GM18511 (cell line): Measurements from ENCODE around the gene DGKB.

ENCODE experiments used
- ATAC-seq: cut with Tn5 transposase; IDR thresholded peaks from one replicate; pipeline ENCODE4 v1.9.1; 2021; ENCODE audit warnings: mild to moderate bottlenecking, moderate library complexity; ENCODE audit not compliant: unreplicated experiment

Gene DGKB

GRCh38 chr7:14407246-14408015 is 495.1 kb downstream of the DGKB start:
- no peak for ATAC-seq

- no peak for ATAC-seq
These were observed 499.0 kb downstream of the DGKB start for GRCh38 chr7:14403587-14403986.

GRCh38 chr7:14400271-14400670 is 502.3 kb downstream of the DGKB start:
- no peak for ATAC-seq

DNA sequence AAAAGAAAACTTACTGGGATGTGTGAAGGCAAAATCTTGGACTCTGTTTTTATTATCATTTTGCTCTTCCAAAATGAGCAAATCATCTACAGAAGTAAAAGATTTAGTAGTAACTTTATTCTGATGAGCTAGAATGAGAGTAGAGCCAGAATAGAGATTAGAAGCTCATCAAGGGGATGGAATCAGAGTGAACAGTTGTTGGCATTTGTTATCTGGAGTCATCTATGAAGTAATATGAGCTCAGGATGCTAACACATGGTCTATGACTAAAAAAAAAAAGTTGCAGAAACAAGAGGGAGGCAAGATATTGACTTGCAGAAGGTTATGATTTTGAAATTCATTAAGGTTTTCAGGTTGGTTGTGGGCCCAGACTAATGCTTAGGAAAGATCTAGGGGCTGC is 504.0 kb downstream of the DGKB start:
- ATAC-seq = no peak

- no peak for ATAC-seq
These were observed 506.7 kb downstream of the DGKB start for GRCh38 chr7:14395860-14396259.

GRCh38 chr7:14394786-14395185 is 507.8 kb downstream of the DGKB start:
- ATAC-seq = no peak

DNA sequence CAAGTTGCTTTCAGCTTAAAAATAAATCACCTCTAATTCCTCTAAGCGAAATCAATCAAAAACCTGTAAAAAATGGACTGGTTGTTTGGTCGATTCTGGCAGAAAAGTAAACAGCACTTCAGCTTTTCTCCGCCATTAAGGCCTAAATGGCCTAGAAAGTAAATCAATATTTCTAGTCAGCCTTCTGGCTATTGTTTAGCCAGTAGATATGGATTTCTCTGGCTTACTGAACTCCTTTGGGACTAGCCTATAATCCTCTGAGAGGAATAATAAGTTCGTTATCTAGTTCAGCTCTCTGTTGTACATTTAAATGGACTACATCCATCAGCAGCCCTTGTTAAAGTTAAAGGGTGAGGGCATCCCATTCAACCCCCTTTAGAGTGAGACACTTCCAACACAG is 513.0 kb downstream of the DGKB start:
- ATAC-seq = no peak

DNA sequence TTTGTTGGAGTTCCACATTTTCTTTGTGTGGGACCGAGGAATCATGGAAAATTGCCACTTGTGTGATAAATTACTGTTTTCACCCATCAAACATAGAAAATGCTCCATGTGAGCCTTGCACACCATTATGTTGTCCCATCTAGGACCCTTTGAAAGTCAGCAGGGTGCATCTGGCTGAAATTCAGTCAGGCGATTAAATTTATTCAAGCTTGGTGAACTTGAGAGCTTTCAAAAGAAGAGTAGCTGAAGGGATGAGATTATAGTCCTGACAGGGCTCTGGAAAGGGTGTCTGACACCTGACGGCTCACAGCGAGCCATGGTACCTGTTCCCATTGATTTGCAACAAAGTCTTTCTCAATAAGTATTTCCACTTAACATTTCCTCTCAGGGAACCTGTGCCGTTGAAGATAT is 513.4 kb downstream of the DGKB start:
- ATAC-seq = no peak

DNA sequence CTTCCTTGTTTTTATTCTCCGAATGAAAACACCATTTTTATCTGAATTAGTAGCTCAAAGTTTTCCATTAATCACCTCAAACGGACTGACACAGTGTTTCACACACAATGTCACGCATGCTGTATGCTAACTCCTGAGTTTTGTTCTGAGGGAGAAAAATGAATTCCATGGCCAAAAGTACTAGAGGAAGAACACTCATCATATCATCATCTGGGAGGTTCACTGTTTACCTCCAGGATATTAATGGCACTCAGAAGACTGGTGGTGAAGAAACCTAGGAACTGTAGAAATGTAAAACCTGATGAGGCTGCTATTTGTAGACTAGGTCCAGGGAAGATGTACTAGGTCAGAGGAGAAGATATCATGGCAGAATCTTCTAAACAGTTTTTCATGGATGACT is 517.5 kb downstream of the DGKB start:
- no peak for ATAC-seq

DNA sequence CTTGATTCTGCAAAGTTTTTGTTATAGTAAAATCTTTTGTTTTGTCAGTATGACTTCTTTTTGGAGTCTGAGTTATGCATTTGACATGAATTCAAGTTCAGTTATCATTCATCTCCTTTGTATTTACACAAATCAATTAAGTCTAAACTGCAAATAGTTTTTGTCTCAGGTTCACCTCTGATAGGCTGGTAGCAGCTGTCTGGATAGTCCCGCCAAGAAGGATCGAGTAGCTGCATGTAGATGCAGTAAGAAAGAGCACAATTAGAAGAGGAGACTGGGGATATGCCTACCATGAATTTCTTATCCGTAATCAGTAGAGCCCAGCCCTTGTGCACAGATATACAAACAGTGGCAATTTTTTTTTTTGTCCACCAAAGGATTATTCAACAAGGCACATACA is 520.6 kb downstream of the DGKB start:
- no peak for ATAC-seq

DNA sequence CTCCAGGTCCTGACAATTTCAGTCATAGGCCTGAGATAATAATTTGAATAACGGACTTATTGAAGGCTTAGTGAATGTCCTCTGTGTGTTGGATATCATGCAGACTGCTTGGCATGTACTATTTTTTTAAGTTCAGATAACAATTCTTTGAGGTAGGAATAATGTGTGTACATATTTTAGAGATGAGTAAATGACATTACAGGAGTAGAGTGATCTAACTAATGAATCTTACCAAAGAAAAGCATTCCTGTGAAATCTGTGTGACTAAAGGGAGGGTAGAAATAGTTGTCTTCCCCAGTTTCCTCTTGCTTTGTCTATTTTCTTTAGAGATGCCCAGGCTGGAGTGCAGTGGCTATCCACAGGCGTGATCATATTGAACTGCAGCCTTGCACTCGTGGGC is 521.2 kb downstream of the DGKB start:
- ATAC-seq = no peak

DNA sequence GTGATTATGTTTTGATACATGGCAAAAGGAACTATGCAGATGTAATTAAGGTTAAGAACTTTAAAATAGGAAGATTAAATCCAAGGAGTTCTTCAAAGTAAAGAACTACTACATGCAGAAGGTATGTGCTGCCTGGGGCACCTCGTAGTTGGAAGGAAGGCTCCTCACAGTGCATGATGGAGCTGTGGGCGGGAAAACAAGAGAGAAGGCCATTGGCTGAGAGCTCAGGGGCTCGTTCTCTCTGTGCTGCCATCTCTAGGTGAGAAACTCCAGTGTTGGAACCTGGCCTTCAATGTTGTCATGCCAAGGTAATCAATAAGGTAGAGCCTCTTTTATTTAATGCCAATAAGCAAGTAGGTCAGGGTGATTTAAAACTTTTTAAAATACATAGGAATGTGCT is 521.7 kb downstream of the DGKB start:
- ATAC-seq = no peak

- ATAC-seq = no peak
These were observed 524.8 kb downstream of the DGKB start for GRCh38 chr7:14377646-14378266.

DNA sequence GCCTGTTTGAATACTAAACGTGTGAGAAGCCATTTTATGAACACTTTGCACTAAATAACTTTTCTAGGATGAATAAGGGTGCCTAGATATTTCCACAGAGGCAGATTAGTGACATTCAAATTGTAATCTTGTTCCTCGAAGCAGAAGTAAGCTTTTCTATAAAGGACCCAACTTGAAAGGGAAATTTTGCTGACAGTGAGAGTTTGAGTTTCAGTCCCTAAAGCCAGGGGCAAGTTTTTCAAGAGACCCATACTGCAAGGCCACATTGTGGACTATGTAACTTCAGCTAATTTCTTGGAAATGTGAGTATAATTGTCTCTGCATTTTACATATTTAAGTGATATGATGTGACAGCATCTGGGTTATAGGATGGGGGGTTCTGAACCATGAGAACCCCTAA is 525.8 kb downstream of the DGKB start:
- no peak for ATAC-seq

DNA sequence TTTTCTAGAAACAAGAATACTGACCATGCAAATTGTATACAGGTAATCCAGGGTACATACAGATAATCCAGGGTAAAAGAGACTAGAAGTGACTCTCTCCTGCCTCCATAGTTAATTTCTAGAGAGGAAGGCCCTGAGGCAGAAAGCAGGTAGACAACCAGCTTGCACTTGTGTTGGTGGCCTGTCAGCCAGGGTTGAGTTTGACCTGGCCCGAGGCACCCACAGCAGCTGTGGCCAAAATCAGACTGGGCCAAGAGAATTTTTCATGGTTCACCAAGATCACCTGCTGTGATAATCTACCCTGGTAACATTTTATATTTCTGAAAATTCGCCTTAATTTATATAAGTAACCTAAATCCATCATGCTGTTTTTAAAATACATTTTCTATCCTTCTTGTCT is 526.6 kb downstream of the DGKB start:
- ATAC-seq = no peak

DNA sequence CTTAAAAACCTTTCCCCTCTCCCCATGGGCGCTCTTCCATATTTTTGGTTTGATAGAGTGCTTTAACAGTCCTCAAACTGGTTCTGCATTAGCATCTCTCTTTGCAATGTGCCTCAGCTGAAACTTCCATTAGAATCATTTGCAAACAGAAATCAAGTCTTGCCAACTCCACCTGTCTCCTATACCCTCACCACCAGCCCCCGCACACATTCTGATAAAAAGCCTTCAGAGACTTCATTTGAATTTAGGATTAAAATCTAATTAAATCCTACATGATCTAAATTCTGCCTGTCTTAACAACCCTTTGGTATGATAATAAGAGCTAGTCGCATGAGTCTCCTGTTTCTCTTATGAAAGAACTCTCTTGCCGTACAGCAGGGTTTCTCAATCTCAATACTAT is 528.2 kb downstream of the DGKB start:
- ATAC-seq = no peak

- ATAC-seq = no peak
These were observed 534.3 kb downstream of the DGKB start for GRCh38 chr7:14368285-14368684.

- ATAC-seq = no peak
These were observed 551.4 kb downstream of the DGKB start for GRCh38 chr7:14351167-14351566.

DNA sequence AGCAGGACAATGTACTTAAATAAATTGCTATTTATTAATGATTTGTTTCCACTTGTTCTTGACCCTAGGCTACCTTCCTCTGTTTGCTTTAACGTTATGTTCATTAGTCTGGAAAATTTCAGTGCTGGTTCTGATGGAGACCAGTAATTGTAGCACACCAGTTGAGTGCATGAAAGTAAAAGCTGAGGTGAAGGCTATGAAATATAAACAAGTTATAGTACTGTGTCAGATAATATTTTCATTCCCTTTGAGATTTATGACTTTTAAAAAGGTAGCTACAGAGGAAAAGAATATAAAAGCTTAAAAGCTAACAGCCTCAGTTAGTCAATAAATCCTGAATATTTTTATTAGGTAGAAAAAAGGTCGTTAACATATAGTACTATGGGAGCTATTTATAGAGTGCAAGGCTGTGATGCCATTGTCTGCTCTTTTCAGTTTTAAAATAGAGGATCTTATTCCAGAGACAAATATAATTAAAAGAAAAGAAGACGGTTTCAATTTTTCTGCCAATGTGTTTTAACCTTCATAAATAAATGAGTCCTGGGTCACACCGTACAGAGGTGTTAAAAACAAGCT is 561.3 kb downstream of the DGKB start:
- no peak for ATAC-seq

- no peak for ATAC-seq
These were observed 562.0 kb downstream of the DGKB start for GRCh38 chr7:14340393-14341074.

DNA sequence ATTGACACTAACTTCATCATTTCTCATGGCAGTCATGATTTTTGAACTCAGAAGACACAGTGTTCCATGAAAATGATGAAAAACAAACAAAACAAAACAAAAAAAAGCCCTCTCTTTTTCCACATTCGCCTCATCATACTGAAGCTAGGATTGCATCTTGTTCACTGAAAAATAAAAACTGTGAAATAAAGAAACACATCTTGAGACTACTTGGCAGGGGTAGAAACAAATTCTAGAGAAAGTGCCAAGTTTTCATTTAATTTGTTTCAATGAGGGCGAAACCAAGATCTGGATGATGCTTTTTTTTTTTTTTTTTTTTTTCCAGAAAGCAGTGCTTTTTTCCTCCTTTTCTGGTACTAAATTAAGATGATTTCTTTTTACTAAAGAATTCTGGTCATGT is 562.7 kb downstream of the DGKB start:
- ATAC-seq = no peak

DNA sequence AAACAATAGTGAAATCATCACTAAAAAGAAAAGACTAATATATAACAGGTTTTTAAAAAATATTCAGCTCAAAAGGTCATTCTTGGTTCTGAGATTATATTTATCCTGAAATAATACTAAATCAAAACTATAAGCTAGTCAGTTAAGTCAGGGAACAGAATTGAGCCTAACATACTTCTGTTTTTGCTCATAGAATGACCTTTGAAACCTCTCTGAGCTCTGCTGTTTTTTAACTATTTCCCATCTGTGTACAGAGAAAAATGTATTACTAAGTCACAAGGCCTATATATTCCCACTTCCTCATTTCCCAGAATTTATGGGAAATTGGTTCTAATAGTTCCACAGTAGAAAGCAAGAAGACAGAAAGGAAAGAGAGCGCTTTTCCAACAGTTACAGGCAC is 566.3 kb downstream of the DGKB start:
- ATAC-seq = no peak
